HG03280 (cell line): ENCODE data around the gene PTPRD.
"Not testable (repeated sequence)": the region's sequence is repeated elsewhere in the genome, so short reads cannot be mapped to it uniquely, and the experiment has no call there.

Source experiments
- ATAC-seq: cut with Tn5 transposase; IDR thresholded peaks from one replicate; pipeline ENCODE4 v1.9.1; 2021; ENCODE audit warnings: mild to moderate bottlenecking, moderate library complexity; ENCODE audit not compliant: unreplicated experiment

PTPRD gene

DNA sequence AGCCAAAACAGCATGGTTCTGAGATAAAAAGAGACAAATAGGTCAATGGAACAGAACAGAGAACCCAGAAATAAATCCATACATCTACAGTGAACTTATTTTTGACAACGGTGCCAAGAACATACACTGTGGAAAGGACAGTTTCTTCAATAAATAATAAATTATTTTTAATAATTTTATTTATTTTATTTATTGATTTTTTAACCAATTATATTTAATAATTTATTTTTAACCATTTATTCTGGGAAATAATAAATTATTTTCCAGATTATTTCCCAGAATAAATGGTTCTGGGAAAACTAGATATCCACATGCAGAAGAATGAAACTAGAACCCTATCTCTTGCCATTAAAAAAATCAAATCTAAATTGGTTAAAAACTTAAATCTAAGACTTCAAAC is 1669.4 kb downstream of the PTPRD start:
- no peak for ATAC-seq

DNA sequence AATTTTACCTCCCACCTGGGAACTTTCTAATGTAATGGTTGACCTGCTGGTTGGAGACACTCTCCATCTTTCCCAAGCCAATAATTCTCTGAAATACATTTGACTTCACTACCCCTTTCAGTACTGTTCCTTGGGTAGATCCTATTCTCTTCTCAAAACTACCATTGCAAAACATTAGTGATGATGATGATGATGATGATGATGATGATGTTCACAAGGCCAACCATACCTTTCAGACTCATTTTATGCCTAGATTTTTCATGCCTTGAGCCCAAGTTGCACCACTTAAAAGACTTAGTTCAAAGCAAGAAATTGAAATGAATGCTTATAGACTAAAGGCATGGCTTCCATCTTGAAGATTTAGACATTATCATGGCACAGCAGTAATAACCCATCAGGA is 1672.2 kb downstream of the PTPRD start:
- ATAC-seq: no peak

DNA sequence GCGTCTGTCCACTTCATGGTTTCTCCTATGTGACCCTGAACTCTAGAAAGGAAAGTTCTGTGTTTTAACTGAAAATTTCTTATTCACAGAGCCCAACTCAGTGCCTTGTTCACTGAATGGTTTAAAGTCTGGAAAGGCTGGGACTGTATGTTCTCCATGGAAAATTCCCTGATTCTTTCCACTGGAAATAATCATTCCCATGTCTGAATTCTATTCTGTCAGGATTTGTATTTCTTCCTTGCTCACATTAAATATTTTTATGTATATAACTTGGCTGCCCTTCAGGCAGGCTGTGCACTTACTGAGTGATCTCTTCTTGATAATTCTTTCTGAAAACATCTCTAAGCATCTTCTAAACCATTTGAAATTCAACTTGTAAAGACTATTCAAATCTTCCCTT is 1686.3 kb downstream of the PTPRD start:
- ATAC-seq: no peak

DNA sequence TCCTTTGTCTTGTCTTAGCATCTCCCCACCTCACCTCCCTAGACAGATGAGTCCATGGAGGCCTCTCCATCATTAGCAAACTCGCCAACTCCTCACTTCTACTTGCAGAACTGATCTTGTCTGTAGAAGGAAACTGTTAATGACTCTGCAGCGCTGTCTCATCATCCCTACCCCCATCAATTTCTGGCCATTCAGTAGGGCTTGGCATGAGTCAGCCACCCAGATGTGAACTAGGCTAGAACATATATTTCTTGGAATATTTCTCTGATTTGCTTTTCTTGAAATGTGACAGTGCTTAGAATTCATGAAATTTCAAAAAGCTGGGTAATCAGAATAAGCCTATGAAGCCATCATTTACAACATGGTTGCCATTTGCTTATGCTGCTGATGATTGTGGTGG is 1688.2 kb downstream of the PTPRD start:
- ATAC-seq: no peak

DNA sequence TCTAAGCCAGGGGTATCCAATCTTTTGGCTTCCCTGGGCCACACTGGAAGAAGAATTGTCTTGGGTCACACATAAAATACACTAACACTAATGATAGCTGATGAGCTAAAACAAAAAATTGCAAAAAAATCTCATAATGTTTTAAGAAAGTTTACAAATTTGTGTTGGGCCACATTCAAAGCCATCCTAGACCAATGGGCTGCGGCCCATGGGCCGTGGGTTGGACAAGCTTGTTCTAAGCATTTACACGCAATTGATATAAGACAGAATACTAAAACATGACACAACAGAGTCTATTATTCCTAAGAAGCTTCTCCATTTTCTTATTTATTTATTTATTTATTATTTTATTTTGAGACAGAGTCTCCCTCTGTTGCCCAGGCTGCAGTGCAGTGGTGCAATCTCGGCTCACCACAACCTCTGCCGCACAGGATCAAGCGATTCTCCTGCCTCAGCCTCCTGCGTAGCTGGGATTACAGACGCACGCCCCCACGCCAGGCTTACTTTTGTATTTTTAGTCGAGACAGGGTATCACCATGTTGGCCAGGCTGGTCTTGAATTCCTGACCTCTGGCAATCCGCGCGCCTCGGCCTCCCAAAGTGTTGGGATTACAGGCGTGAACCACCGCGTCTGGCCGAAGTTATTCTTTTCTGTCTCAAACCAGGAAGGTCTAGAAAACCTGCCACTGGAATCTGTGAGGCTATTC is 1692.2 kb downstream of the PTPRD start:
- ATAC-seq: not testable (repeated sequence)

DNA sequence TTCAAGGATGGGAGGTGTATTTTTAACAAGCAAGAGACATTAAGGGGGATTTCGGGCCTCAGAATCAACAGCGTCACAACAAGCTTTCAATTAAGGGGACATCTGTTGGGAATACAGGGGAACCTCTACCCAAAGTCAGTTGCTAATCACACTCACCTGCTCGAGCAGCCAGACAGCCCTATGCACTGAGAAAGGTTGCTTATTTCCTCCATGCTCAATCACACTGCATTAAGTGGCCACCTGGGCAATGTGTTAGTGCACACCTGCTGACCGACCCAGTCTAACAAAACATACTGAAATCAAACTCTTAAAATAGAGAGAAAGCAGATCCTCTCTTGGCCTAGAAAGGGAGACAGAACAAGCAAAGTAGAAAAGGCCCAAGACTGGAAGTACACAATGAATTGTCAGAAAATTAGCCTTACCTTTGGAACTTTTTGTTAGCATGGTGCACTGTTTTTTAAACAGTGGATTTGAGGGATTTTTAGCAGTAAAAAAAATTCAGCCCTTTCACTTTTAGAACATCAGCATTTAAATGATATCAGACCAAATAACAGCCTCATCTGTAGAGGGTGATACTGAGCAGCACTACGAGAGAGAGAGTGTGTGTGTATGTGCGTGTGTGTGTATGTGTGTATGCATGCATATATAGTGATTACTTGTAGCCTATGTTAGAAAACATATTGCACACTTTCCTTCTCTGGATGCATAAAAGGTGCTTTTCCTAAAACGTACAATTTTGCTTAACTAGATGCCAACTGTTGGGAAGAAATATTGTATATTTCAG is 1694.7 kb downstream of the PTPRD start:
- ATAC-seq: no peak

DNA sequence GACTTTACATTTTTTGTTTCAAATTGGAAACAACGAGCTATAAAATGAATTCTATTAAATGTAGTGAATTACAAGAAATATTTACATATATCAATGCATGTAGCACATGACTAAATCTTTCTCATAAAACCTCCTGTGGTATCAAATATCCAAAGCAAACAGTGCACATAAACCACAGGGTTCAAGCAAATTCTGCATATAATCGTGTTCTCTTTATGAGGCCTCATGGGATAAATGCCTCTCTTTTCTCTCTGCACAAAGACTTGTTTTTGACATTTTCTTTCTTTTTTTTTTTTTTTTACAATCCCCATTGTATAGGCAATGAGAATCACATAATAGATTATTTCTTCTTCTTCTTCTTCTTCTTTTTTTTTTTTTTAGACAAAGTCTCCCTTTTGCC is 1696.0 kb downstream of the PTPRD start:
- ATAC-seq: no peak

DNA sequence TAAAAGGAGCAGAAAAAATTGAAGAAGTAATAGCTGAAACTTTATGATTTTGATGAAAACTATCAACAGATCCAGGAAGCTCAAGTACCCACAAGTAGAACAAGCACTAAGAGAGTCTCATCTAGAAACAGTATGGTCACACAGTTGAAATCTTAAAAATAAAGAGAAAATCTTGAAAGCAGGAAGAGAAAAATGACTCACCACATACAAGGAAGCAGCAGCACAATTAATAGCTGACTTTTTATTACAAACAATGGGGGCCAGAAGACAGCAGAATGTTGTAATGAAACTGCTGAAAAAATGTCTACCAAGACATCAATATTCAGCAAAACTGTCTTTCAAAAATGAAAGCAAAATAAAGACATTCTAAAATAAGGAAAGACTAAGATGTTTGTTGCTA is 1704.9 kb downstream of the PTPRD start:
- no peak for ATAC-seq

DNA sequence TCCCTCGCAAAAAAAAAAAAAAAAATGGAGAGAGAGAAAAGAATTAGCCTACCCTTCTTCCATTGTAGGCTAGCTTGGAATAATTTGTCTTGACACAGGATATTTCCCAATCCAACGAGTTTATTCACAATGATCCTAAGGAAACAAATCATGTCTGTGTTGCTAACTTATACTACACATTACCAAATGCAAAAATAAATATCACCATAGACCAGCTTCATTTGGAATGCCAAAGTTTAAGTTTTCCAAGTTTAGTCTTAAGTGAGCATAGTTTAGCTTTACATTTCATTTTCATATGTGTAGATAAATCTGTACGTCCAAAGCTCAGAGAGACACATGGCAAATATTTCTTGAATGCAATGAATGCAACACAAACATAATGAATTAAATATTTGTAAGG is 1707.1 kb downstream of the PTPRD start:
- no peak for ATAC-seq

DNA sequence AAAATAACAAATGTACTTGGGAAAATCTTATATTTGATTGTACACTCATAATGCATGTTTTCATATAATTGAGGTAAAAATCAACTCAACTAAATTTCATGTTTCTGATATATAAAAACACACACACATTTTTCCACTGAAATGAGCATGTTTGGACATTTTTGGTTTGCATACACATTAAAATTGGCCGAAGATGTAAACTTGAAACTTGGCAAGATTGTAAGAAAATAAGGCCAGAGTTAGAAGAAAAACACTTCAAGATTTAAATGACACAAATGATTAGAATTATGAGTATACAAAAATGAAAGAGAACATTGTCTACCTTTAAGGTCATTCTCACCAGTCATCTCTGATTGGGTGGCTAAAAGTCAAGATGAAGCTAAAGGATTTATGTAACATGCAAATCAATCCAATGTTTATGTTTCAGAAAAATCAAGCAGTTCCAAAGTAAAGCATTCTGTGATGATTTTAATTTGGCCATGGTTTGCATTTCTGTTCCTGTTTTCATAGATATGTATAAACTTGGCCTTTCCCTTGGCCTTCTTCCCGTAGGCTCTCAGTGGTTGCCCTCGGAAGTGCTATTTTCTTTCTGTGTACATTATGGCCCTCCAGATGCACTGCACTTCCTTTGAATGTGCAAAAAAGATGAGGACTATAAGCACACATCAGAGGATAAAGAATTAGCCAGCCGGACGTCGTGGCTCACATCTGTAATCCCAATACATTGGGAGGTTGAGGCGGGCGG is 1707.9 kb downstream of the PTPRD start:
- ATAC-seq: no peak

DNA sequence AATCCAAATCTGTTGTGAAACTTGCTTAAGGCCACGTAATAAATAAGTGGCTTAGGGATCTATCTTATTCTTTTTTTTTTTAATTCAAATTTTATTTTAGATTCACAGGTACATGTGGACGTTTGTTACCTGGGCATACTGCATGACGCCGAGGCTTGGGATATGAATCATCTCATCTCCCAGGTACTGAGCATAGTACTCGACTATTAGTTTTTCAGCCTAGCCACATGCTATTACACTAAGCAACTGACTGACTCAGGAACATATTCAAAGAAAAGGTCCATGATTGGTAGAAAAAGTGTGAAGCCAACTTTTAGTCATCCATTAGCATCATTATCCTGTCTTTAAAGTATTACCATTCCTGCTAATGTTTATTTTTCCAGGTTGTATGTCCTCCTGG is 1709.7 kb downstream of the PTPRD start:
- ATAC-seq: no peak

DNA sequence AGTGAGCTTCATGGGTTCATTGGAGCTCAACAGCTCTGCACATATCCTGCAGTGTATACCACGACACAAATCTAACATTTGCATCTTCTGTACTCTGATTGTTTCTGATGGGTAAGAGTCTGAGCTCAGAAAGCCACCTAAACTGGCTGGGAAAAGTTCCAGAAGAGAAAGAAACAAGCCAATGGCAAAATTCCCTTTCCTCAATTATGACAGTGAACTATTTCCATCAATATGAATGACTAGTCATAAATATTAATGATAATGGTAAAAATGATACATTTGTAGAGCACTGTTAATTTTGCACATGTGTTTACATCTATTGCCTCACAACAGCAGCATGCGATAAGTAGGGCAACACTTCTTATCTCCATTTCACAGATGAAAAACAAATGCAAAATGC is 1711.7 kb downstream of the PTPRD start:
- ATAC-seq: no peak

DNA sequence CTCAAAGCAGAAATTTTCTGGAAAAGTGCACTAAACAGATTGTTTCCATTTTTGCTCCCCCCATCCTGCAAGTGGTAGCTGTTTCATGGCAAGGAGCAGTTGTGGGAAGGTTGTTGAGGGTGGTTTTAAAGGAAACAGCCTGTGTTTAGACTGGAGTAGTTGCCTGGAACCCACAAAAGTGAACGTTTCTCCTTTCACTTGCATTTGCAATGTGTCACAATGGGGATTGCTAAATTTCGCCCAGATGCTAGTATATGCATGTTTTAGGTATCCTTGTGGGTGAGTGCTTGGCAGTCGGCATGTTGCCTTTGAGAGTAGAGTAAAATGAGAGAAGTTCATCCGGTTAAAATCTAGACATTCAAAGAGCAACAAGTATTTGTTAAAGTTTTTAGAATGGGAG is 1713.3 kb downstream of the PTPRD start:
- ATAC-seq: no peak

DNA sequence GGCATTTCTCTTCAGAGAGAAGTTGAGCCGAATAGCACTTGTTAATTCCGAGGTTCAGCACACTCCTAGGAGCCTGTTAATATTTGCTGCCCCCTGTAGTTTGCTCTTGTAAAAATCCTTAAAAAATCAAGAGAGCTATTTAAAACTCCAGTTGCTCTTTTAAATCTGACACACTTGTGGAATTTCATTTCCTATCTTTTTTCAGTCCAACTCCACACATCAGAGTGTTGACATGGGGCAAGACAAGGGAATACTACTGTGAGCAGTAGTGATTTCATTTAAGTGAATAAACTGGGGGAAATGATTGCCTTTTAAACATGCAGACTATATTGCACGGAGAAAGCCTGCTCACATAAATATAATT is 1717.0 kb downstream of the PTPRD start:
- ATAC-seq: no peak

DNA sequence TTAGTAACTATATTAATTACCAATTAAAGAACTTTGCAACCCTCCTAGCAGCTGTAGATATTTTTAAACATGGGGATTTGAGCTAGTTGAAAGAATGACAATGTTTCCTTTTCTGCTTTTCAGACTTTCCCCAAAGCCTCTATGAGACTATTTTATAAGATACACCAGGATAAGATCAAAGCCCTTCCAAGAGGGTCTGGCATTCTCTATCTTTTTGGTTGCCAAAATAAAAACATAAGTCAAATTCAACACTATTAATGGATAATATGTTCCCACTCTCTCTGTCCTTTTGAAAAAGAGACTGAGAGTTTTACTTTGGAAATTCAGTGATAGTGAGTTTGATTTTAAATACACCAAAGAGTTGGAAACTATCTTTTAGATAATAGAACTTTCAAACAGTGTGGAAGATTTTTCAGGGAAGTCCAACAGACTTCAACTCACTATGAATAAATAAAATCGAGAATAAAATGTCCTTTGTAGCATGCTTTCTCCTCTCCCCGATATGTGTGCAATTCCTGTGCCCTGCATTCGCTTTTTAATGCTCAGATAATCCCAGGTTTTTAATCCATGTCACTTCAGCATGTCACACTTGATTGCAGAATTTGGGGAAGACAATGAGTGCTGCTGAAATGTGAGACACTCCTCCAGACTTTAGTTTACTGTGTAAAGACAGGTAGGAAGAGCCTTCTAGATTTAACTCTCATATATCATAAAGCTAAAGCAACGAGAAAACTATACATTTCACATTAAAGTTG is 1717.5 kb downstream of the PTPRD start:
- ATAC-seq: no peak

DNA sequence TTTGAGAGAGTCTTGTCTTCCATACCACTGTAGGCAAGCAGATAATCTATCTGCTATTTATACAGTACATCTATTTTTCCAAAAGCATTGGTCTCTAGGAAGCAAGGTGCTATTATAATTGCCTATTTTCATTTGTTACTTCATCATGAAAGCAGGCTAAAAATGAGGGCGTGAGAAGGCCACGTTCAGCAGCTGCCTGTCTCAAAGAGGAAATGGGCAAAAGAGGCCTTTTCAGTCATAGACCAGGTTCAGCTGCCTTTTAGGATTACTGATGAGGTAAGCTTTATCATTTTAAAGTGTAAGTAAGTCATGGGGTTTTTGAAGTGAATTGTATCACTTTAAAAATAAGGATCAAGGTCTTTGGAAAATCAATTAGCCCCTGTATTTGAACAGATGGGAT is 1722.1 kb downstream of the PTPRD start:
- no peak for ATAC-seq

DNA sequence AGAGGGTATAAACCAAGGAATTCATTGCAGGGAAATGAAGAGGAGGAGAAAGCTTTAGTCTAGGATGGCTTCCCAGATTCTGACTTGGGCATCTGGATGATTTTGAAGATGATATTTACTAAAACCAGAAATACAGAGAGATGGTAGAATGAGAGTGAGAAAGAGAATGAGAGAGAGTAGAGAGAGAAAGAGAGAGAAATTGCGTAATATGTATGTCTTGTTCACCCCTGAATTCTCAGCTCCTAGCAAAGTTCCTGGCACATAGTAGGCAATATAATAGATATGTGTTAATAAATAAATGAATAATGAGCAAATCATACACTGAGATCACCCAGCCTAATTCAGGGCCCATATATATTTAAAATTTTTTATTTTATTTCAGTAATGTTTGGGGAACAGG is 1723.7 kb downstream of the PTPRD start:
- no peak for ATAC-seq

DNA sequence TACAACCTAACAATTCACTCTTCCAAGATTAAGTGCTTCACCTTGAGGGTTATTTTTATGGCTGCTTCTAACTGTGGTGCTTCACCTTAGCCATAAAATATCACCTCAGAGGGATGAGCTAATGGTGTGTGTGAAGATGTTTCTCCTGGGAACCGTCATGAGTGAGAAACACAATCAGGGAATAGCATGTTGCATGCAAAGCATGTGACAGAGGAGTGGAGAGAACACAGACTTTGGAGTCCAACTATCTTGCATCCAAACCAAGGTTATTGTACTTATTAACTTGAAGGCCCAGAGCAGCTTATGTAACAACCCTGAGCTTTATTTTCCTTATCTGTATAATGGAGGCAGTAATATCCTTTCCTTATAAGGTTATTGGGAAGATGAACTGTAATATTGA is 1724.2 kb downstream of the PTPRD start:
- no peak for ATAC-seq

DNA sequence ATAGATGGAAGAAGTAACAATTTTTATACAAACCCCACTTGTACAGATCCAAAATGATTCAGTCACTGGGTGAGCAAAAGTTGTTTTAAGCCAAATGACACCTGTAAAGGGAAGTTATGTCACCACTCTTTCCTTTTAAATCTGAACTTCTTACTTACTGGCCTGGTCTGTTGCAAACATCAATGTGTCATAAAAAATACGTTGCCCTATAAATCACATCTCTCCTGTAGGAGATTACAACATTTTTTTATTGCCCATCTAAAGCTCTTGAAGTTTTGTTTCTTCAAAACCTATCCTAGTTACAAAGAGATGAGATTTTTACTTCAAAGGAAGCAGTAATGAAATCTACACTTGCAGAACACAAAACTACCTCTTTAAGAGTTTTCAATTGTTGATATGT is 1725.4 kb downstream of the PTPRD start:
- no peak for ATAC-seq

DNA sequence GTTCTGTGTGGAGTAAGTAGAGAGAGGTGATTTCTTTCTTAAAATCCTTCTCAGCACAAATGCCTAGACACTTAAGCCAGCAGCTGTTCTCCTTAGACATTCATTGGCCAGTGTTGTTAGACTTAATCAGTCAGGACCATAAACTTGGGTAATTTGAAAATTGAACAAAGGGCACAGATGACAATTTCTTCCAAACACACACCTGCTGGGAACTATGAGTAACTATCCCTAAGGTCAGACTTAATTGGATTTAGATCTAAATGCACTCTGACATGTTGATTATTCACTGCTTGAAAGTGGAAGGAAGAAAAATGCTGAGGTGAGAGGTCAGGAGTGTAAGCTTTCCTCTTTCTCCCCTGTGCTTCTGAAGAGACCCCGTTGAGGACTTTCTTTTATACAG is 1729.5 kb downstream of the PTPRD start:
- ATAC-seq: no peak

DNA sequence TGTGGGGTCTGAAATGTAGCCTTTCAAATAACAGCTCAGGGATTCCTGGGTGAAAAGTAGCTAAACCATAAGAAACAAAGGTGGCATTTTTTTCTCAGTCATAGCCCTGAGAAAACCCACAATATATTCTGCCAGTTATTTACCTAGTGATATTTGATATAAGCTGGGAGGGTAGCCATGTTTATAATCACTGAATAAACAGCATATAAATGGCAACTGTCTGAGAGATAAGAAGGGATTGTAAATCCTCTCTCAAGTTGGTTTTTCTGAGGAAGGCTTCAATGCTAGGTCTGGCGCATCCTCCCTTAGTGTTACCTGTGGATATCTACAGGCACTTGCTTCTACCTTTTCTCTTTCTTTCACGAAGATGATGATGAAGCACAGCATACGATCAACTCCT is 1732.7 kb downstream of the PTPRD start:
- no peak for ATAC-seq
